ENCODE measurements around the gene PML.
A peak's percentile ranks its signal among the peaks of the same experiment; 100 is the strongest.
"Not testable (repeated sequence)": the region's sequence is repeated elsewhere in the genome, so short reads cannot be mapped to it uniquely, and the experiment has no call there.

Gene PML

DNA sequence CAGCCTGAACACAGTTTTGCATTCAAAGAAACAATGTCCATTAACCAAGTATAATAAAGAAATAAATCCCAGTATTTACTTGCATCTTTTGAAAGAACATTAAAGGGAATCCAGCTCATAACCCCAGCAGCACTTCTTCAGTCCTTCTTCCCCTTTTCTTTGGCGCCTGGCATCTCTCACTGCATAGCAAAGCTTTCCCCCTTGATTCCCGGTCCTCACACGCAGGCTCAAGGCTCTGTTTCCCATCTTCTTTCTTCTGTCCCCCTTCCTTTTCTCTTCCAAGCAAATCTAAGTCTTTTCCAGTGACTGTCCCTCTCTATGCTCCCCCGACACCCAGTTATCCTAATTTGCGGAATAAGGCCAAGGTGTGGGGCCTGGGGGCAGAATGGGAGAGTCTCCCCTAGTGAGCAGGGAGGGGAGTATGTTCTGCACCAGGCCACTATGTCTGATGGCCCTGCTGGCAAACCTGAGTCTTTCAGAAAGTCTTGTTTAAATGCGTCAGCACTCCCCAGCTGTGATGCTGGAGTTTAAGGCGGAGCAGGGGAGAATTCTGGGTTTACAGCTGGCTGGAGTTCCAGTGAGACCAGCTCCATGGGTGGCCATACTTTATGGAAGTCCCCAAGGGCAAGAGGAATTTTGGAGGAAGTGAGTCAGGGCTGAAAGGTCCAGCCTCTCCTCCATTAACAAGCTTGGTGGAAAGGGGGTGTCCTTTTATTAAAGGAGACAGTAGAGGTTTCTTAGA, 45.8 kb downstream of the PML start:
- DNase-seq (ENCODE audit: low read depth) = no peak

- no peak for DNase-seq (ENCODE audit: low read depth)
Observed at GRCh38 chr15:74041311-74041756, 46.8 kb downstream of the PML start.

GRCh38 chr15:74041777-74042435, 47.4 kb downstream of the PML start:
- no peak for DNase-seq (ENCODE audit: low read depth)

GRCh38 chr15:74042603-74043424, 48.3 kb downstream of the PML start:
- DNase-seq (ENCODE audit: low read depth) = no peak

DNA sequence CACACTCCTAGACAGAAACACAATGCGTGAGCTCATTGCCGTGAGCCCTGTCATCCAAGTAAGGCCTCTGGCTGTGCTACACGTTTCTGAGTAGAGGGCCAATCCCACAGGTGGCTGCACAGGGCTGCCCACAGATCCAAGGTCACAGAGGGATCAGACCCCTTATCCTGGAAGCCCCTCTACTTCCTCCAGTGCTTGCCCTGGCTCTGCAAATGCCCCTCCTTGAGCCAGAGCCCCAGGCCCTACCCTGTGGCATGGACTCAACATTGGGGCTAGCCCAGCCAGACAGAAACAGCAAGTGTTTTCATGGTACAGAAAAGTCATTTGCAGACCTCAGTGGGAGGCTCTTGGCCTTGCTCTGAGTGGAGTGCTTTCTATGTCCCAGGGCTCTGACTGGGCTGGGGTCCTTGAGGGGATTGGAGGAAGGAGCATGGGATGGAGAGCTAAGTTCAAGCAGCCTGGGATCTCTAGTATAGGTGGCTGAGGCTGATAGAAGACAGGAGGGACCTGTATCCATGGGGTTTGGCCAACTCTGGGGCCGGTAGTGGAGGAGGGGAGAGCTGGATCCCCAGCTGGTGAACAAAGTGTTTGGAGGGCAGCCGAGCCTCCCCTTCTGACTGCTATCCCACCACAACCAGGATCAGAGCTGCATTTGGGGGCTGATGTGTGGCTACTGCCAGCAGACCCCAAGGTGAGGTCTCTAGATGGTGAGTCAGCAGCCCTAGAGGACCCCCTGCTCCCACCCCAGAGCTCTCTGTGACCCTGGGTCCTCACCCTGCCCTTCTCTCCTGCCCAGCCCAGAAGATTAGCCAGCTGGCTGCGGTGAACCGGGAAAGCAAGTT, 49.1 kb downstream of the PML start:
- DNase-seq (ENCODE audit: low read depth) = no peak

DNA sequence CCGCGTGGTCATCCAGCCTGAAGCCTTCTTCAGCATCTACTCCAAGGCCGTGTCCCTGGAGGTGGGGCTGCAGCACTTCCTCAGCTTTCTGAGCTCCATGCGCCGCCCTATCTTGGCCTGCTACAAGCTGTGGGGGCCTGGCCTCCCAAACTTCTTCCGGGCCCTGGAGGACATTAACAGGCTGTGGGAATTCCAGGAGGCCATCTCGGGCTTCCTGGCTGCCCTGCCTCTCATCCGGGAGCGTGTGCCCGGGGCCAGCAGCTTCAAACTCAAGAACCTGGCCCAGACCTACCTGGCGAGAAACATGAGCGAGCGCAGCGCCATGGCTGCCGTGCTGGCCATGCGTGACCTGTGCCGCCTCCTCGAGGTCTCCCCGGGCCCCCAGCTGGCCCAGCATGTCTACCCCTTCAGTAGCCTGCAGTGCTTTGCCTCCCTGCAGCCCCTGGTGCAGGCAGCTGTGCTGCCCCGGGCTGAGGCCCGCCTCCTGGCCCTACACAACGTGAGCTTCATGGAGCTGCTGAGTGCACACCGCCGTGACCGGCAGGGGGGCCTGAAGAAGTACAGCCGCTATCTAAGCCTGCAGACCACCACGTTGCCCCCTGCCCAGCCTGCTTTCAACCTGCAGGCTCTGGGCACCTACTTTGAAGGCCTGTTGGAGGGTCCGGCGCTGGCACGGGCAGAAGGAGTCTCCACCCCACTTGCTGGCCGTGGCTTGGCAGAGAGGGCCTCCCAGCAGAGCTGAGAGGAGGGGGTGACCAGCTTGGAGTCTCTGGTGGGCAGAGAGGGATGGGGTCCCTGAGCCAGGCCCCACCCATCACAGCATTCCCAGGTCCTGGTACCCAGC, 50.0 kb downstream of the PML start:
- DNase-seq (ENCODE audit: low read depth) = no peak

DNA sequence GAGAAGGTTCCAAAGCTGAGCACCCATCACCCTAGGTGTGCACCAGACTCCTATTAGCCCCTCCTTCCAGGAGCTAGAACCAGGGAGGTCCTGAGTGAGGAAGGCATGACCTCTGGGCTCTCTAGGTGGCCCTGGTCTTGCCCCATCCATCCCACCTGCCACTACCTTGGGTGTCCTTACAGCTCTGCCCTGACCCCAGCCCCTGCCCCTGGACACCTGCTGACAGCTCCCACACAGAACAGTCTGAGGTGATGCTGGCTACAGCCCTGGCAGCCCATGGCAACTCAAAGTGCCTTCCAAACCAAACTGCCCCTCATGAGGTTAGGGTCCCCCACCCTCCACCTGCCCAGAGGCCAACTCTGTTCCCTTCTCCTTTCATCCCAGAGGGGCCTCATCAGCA, 50.7 kb downstream of the PML start:
- no peak for DNase-seq (ENCODE audit: low read depth)

GRCh38 chr15:74045636-74046274, 51.2 kb downstream of the PML start:
- DNase-seq (ENCODE audit: low read depth) = no peak

DNA sequence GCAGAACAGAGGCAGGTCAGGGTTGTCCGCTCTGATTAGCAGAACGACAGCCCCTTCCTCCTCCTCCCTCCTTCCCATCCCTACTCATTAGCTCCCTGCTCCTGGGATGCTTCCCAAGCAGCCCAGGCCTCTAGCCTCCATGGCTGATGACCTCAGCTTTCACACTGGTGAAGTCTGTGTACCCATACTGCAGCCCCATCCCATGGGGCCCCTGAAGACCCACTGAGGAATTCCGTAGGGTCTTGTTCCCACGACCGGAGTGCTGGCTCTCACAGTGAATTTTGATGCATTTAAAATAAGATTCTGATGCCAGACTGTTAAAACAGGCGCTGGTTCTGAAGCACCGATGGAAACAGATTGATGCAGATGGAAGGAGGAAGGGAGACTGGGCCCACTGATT, 51.8 kb downstream of the PML start:
- DNase-seq (ENCODE audit: low read depth) = no peak

DNA sequence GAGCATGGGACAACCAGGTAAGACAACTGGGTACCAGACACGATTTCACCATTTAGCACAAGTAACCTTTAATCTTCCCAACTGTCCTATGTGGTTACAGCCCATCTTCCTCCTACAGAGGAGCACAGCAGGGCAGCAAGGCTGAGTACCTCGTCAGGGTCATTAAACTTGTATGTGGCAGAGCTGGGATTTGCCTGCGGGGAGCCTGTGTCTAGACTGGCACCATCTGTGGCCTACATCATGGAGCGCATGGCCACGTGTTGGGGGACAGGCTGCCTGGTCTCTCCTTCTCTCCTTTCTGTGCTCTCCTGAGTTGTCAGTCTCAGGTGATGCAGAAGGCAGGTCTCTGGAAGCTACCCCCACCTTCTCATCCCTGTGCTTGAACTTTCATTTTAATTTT, 55.6 kb downstream of the PML start:
- no peak for DNase-seq (ENCODE audit: low read depth)

- DNase-seq (ENCODE audit: low read depth) = no peak
Observed at GRCh38 chr15:74050556-74051234, 56.2 kb downstream of the PML start.

DNA sequence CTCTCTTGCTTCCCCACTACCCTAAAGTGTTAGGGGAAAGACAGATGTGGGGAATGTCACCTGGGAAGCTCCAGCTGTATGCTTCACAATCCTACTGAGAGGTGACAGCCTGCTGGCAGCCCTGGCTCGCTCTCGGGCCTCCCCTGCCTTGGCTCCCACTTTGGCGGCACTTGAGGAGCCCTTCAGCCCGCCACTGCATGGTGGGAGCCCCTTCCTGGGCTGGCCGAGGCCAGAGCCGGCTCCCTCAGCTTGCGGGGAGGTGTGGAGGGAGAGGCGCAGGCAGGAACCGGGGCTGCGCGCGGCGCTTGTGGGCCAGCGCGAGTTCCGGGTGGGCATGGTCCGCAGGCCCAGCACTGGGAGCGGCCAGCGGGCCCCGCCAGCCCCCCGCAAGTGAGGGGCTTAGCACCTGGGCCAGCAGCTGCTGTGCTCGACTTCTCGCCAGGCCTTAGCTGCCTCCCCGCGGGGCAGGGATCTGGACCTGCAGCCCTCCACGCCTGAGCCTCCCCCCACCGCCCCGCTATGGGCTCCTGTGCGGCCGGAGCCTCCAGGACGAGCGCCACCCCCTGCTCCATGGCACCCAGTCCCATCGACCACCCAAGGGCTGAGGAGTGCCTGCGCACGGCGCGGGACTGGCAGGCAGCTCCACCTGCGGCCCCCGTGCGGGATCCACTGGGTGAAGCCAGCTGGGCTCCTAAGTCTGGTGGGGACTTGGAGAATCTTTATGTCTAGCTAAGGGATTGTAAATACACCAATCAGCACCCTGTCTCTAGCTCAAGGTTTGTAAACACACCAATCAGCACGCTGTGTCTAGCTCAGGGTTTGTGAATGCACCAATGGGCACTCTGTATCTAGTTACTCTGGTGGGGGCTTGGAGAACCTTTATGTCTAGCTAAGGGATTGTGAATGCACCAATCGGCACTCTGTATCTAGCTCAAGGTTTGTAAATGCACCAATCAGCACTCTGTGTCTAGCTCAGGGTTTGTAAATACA, 58.0 kb downstream of the PML start:
- not testable (repeated sequence) for DNase-seq (ENCODE audit: low read depth)

- no peak for DNase-seq (ENCODE audit: low read depth)
Observed at GRCh38 chr15:74053517-74053916, 59.0 kb downstream of the PML start.

DNA sequence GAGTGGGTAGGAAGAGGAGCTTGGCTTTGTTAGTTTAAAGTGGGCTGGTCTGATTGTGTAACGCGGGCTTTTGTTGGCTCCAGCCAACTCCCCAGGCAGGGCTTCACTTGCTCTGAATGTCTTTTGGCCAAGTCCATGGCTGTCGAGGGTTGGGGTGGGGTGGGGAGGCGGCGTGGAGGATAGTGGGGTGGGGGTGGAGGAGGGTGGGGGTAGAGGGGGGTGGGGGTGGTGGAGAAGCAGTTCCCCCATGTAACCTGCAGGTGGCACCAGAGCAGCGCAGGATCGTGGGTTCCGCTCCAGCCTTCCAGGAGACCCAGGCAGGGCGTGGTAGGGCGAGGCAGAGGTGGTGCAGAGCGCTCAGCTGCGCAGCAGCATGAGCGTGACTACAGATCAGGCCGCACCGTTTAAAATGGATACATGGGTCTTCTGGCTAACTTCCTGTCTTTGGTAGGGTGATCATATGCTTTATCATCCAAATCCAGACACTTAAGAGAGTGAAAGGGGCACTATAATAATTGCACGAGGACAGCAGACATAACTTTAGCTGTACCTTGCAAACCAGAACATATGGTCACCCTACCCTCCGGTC, 59.5 kb downstream of the PML start:
- peak; percentile 52 for DNase-seq (ENCODE audit: low read depth)

DNA sequence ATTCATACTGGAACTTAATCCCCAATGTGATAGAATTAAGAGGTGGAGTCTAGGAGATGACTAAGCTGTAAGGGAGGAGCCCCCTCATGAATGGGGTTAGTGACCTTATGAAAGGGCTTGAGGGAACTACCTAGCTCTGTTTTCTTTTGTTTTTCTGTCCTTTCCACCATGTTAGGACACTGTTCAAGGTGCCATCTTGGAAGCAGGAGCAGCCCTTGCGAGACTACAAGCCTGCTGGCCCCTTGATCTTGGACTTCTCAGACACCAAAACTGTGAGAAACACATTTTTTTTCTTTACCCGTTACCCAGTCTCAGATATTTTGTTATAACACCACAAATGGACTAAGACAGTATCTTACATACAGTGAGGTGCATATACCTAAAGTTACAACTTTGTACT, 61.3 kb downstream of the PML start:
- no peak for DNase-seq (ENCODE audit: low read depth)

DNA sequence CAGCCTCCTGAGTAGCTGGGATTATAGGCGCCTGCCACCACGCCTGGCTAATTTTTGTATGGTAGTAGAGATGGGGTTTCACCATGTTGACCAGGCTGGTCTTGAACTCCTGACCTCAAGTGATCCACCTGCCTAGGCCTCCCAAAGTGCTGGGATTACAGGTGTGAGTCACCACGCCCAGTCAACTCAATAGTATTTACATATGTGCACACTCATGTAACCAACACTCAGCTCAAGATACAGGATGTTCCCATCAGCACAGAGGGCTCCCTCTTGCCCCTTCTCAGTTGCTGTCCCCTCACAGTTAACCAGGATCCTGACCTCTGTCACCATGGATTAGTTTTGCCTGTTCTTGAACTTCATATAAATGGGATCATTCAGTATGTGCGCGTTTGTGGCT, 61.8 kb downstream of the PML start:
- not testable (repeated sequence) for DNase-seq (ENCODE audit: low read depth)

DNA sequence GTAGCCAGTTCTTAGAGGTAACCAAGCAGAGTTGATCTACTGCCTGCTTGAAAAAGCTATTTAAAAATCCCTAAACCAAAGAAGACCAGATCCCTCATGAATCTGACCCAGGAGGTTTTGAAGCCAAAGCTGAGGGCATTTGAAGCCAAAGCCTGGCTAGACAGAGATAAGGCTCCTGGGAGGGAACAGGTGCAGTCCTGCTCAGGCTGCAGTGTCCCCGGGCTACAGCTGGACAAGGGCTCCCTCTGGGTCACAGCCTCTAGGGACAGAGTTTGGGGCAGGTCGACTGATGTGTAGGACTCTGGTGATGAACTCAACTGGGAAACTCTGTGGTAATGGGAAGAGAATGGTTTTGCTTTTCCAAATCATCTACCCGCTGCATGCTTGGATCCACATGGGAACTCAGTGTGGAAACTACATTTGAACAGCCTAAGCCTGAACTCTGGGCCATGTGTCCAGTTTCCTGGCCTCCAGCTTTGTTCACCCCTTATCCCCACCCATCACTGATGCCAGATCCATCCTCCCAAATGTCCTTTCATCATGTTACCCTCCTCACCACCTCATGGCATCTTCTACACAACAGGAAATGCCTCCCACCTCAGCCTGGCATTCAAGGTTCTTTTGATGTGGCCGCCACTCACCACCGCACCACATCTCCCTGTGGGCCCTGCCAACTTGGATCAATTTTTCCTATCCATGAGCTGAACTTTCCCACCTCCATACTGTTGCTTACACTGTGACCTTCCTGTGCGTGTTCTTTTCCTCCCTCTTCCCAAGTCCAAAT, 64.7 kb downstream of the PML start:
- not testable (repeated sequence) for DNase-seq (ENCODE audit: low read depth)

All from T follicular helper cell (primary cell).